SK-N-SH (cell line): ENCODE data around the gene INTS12. TPM values are rescaled to one million over a fixed set of nuclear protein-coding genes. Genes with fewer than 3 reads are reported as not detected.
A peak's percentile ranks its signal among the peaks of the same experiment; 100 is the strongest.

Experiments used
- CTCF ChIA-PET: fragments of 300-600, 350-600 bp; formaldehyde crosslinking; extraction: SDS; loops from one replicate; lab custom pipeline; 2021; lab: Yijun Ruan, JAX
- POLR2A ChIA-PET: fragments of 350-600 bp; sonication (Branson Sonifier 250); formaldehyde crosslinking; extraction: SDS; loops from one replicate; lab custom pipeline; 2020; ENCODE audit warnings: antibody characterized with exemption, inconsistent platforms; lab: Yijun Ruan, JAX
- DNase-seq: peaks from one replicate; pipeline ENCODE4 v3.0.0; 2012
- H2AFZ ChIP-seq: fragments of 200-600 bp; sonication (generic); 2 replicates; pipeline ENCODE4 v1.8.1; 2016; ENCODE audit warnings: antibody characterized with exemption, mild to moderate bottlenecking, low read depth
- H3F3A ChIP-seq: fragments of 200-600 bp; sonication (generic); replicated peaks from 2 replicates; pipeline ENCODE3; 2016; ENCODE audit warnings: antibody characterized with exemption, mild to moderate bottlenecking; ENCODE audit not compliant: insufficient read depth
- H3K27ac ChIP-seq, 2 experiments: fragments of 200-500 bp in 1 of 2; fragments of 200-600 bp in 1 of 2; sonication (Bioruptor generic) in 1 of 2; sonication (generic), shearing (Covaris generic) in 1 of 2; 2 replicates each; pipeline versions ENCODE4 v1.5.1 to v1.6.1; 2014 to 2016; ENCODE audit warnings: low read depth in 2 of 2, inconsistent platforms in 1 of 2, low read length in 1 of 2, mild to moderate bottlenecking in 1 of 2, mixed read lengths in 1 of 2
- H3K27me3 ChIP-seq: fragments of 200-600 bp; sonication (generic), shearing (Covaris generic); 2 replicates; pipeline ENCODE4 v1.6.1; 2016; ENCODE audit warnings: mixed run types; ENCODE audit not compliant: insufficient read depth
- H3K36me3 ChIP-seq, 2 experiments: fragments of 200-500 bp in 1 of 2; fragments of 200-600 bp in 1 of 2; sonication (Bioruptor generic) in 1 of 2; sonication (generic) in 1 of 2; replicated peaks in 1 of 2; 2 replicates each; pipeline versions ENCODE3 to v1.5.1; 2014 to 2016; ENCODE audit warnings: low read length in 1 of 2, mild to moderate bottlenecking in 1 of 2; ENCODE audit not compliant: insufficient read depth in 2 of 2, control insufficient read depth in 1 of 2
- H3K4me1 ChIP-seq, 2 experiments: fragments of 200-500 bp in 1 of 2; fragments of 200-600 bp in 1 of 2; sonication (Bioruptor generic) in 1 of 2; sonication (generic), shearing (Covaris generic) in 1 of 2; 2 replicates each; pipeline versions ENCODE4 v1.5.1 to v1.6.1; 2014 to 2016; ENCODE audit warnings: low read depth in 1 of 2, low read length in 1 of 2, mixed run types in 1 of 2; ENCODE audit not compliant: insufficient read depth in 2 of 2, control insufficient read depth in 1 of 2
- H3K4me2 ChIP-seq: fragments of 200-600 bp; sonication (generic), shearing (Covaris generic); 2 replicates; pipeline ENCODE4 v1.6.1; 2017; ENCODE audit warnings: mixed run types
- H3K4me3 ChIP-seq, 2 experiments: fragments of 200-500 bp in 1 of 2; fragments of 200-600 bp in 1 of 2; sonication (Bioruptor generic) in 1 of 2; sonication (generic), shearing (Covaris generic) in 1 of 2; 2 replicates each; pipeline versions ENCODE4 v1.5.1 to v1.8.1; 2014 to 2016; ENCODE audit warnings: low read depth in 2 of 2, inconsistent platforms in 1 of 2, low read length in 1 of 2, mild to moderate bottlenecking in 1 of 2, mixed read lengths in 1 of 2, moderate library complexity in 1 of 2
- H3K79me2 ChIP-seq: fragments of 200-600 bp; sonication (generic); 2 replicates; pipeline ENCODE4 v1.8.1; 2017; ENCODE audit warnings: mild to moderate bottlenecking; ENCODE audit not compliant: insufficient read depth
- H3K9ac ChIP-seq: fragments of 200-600 bp; sonication (generic); 2 replicates; pipeline ENCODE4 v1.6.1; 2017; ENCODE audit warnings: mixed run types
- H3K9me2 ChIP-seq: fragments of 200-600 bp; sonication (generic); 2 replicates; pipeline ENCODE4 v1.6.1; 2017; ENCODE audit warnings: mixed run types
- H3K9me3 ChIP-seq: fragments of 200-600 bp; sonication (generic); 2 replicates; pipeline ENCODE4 v1.6.1; 2017; ENCODE audit warnings: mixed run types, mild to moderate bottlenecking, moderate library complexity
- H4K20me1 ChIP-seq: fragments of 200-600 bp; sonication (generic); 2 replicates; pipeline ENCODE4 v1.6.1; 2017; ENCODE audit warnings: mild to moderate bottlenecking, mixed run types; ENCODE audit not compliant: insufficient read depth
- ELF1 ChIP-seq: IDR thresholded peaks from 2 replicates; pipeline ENCODE4 v1.4.0; 2012
- EP300 ChIP-seq, 2 experiments: IDR thresholded peaks; 2 replicates each; pipeline versions ENCODE4 v1.4.0 to v1.6.1; 2012; ENCODE audit warnings: borderline replicate concordance in 1 of 2, low read depth in 1 of 2, low read length in 1 of 2
- FOSL2 ChIP-seq: IDR thresholded peaks from 2 replicates; pipeline ENCODE4 v1.4.0; 2012; ENCODE audit warnings: low read depth, mild to moderate bottlenecking, moderate library complexity, borderline replicate concordance
- FOXJ3 ChIP-seq: sonication (generic); formaldehyde crosslinking; IDR thresholded peaks from 2 replicates; pipeline ENCODE4 v1.5.1; 2020; ENCODE audit warnings: mild to moderate bottlenecking, missing genetic modification reagents
- NFIC ChIP-seq: IDR thresholded peaks from 2 replicates; pipeline ENCODE4 v1.4.0; 2012; ENCODE audit warnings: borderline replicate concordance
- RAD21 ChIP-seq: IDR thresholded peaks from 2 replicates; pipeline ENCODE4 v1.6.1; 2012; ENCODE audit warnings: mild to moderate bottlenecking, low read length
- RFX5 ChIP-seq: IDR thresholded peaks from 2 replicates; pipeline ENCODE4 v1.6.1; 2012; ENCODE audit warnings: mild to moderate bottlenecking, improper control_type of control experiment, low read length
- RXRA ChIP-seq: IDR thresholded peaks from 2 replicates; pipeline ENCODE4 v1.4.0; 2012; ENCODE audit warnings: low read depth, mild to moderate bottlenecking, borderline replicate concordance
- SMC3 ChIP-seq: IDR thresholded peaks from 2 replicates; pipeline ENCODE4 v1.6.1; 2012; ENCODE audit warnings: low read depth, low read length, improper control_type of control experiment
- YY1 ChIP-seq: IDR thresholded peaks from 2 replicates; pipeline ENCODE4 v1.4.0; 2012; ENCODE audit warnings: low read depth, mild to moderate bottlenecking
- WGBS: methylation state at CpG from one replicate; pipeline ENCODE4 v1.1.6; 2017; ENCODE audit warnings: low lambda C conversion rate; 5-methylcytosine and 5-hydroxymethylcytosine counted together
- polyA plus RNA-seq, 3 experiments: library from polyadenylated mRNA; depleted of rRNA; stranded (reverse); fragments of >200 nt; gene quantifications; 2 replicates each; pipeline ENCODE4 v1.2.3, GENCODE V29; 2012
- TF ChIP-seq, protein P1 (sequence below): IDR thresholded peaks from 2 replicates; pipeline ENCODE4 v1.6.1; 2012; ENCODE audit warnings: mild to moderate bottlenecking, low read depth, low read length, moderate library complexity
- TF ChIP-seq, protein P2 (sequence below): IDR thresholded peaks from 2 replicates; pipeline ENCODE4 v1.4.0; 2012; ENCODE audit warnings: low read depth, borderline replicate concordance
- TF ChIP-seq, protein P3 (sequence below): fragments of 150-350 bp; IDR thresholded peaks from 2 replicates; pipeline ENCODE4 v1.6.1; 2016; ENCODE audit warnings: mild to moderate bottlenecking, low read depth, low read length
- TF ChIP-seq, protein P4 (sequence below): fragments of 200-600 bp; sonication (generic); IDR thresholded peaks from 2 replicates; pipeline ENCODE4 v1.6.1; 2017; ENCODE audit warnings: antibody characterized with exemption, mild to moderate bottlenecking, moderate library complexity

INTS12 gene
- polyA plus RNA-seq, 1 of the 3 experiments (the other 2 are of a cell fraction), result 25.1 TPM

DNA sequence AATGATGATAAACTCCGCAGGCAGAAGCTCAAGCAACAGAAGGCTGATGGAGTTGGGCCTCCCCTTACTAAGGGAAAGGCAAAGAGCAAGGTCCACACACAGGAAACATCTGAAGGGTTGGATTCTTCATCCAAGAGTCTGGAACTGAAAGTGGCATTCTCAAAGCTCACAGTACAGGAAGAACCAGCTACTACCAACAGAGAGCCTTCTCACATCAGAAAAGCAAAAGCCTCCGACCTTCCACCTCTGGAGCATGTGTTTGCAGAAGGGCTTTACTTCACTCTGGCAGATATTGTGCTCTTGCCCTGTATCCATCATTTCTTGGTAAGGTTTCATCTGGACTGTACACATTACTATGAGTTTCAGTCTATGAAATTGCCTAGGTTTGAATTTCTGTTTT lies 10.7 kb upstream of the INTS12 start:
- peaks cover 19% of the 10 kb centered on the region; the same call in 1 of the 2 replicates for H3K79me2 ChIP-seq
- DNase-seq, result no peak
- H3K9me3 ChIP-seq, result no peaks in the 10 kb centered on the region
- H3K27ac ChIP-seq, result no peak overlapping the region
- H4K20me1 ChIP-seq, result no peaks in the 10 kb centered on the region
- ChIA-PET CTCF (interaction anchor here (0.7 to 3.5 kb wide), 2 partner anchors 52 to 198 kb away, joined by 3 to 18 read pairs; no protein-coding TSS in a partner anchor), POLR2A (no interaction called here)
- no peak overlapping the region for H3K9ac ChIP-seq
- peaks cover 0 to 6% of the 10 kb centered on the region in 2 experiments; a peak in 2 of 4 replicates for H3K4me1 ChIP-seq
- WGBS, result 94% methylated on average over 2 of the region's 2 CpGs
- no peak overlapping the region for H3K4me3 ChIP-seq
- H3K9me2 ChIP-seq, result no peaks in the 10 kb centered on the region
- no peak for TF ChIP-seq RXRA
- H3K4me2 ChIP-seq, result no peak overlapping the region
- no peaks in the 10 kb centered on the region for H3K27me3 ChIP-seq
- H3F3A ChIP-seq, result peaks cover under 1% of the 10 kb centered on the region
- H3K36me3 ChIP-seq, result peaks cover 22 to 26% of the 10 kb centered on the region in 2 experiments
- H2AFZ ChIP-seq, result no peak overlapping the region

DNA sequence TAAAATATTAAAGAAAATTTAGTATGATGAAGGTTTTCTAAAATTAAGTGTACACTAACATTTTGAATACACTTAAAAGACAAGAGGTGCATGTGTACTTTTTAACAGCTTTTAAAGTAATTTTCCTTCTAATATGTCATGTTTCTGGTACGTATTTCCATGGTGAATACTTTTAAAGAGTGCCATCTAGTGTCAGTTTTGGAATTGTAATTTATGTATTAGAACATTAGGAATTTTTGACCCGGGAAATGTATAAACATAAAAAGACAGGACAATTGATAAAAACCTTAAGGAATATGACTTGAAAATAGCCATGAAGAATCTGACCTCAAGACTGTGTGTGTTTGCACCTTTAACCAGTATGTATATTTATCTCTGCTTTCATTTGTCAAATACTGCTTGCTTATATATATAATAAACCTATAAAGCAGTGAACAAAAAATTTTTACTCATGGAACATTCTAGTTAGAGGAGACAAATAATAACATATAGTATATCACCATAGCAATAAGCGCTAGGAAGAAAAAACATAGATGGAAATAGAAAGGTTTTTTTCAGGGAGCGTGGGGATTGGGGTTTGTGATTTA lies 7.3 kb upstream of the INTS12 start:
- Histone ChIP-seq H3K27ac (no peak overlapping the region), H2AFZ (no peak overlapping the region; the same call in 1 of the 2 replicates), H3K4me1 (peaks cover 2 to 16% of the 10 kb centered on the region in 2 experiments; a peak in 3 of 4 replicates), H3K36me3 (peaks cover 5 to 19% of the 10 kb centered on the region in 2 experiments), H3K79me2 (peaks cover 34% of the 10 kb centered on the region), H3F3A (peaks cover 17% of the 10 kb centered on the region), H3K9me3 (no peaks in the 10 kb centered on the region), H4K20me1 (no peaks in the 10 kb centered on the region), H3K4me3 (no peak overlapping the region), H3K9me2 (no peaks in the 10 kb centered on the region), H3K27me3 (no peaks in the 10 kb centered on the region), H3K9ac (no peak overlapping the region), H3K4me2 (no peak overlapping the region)
- DNase-seq, result peak; percentile 17
- POLR2A ChIA-PET, result no interaction called here
- 48% methylated on average over 4 of the region's 4 CpGs for WGBS
- CTCF ChIA-PET, result interaction anchor here (0.6 to 1.8 kb wide), 24 partner anchors 11 to 575 kb away, joined by 3 to 27 read pairs (median 3); partner anchors contain the start of gene PPA2
- no peak for TF ChIP-seq EP300 (IDR thresholded peaks at IDR 0.05; ENCODE audit: borderline replicate concordance in 1 of 2, low read depth in 1 of 2, low read length in 1 of 2)
- no peak for TF ChIP-seq ELF1
- no peak for TF ChIP-seq YY1
- TF ChIP-seq, protein P1, sequence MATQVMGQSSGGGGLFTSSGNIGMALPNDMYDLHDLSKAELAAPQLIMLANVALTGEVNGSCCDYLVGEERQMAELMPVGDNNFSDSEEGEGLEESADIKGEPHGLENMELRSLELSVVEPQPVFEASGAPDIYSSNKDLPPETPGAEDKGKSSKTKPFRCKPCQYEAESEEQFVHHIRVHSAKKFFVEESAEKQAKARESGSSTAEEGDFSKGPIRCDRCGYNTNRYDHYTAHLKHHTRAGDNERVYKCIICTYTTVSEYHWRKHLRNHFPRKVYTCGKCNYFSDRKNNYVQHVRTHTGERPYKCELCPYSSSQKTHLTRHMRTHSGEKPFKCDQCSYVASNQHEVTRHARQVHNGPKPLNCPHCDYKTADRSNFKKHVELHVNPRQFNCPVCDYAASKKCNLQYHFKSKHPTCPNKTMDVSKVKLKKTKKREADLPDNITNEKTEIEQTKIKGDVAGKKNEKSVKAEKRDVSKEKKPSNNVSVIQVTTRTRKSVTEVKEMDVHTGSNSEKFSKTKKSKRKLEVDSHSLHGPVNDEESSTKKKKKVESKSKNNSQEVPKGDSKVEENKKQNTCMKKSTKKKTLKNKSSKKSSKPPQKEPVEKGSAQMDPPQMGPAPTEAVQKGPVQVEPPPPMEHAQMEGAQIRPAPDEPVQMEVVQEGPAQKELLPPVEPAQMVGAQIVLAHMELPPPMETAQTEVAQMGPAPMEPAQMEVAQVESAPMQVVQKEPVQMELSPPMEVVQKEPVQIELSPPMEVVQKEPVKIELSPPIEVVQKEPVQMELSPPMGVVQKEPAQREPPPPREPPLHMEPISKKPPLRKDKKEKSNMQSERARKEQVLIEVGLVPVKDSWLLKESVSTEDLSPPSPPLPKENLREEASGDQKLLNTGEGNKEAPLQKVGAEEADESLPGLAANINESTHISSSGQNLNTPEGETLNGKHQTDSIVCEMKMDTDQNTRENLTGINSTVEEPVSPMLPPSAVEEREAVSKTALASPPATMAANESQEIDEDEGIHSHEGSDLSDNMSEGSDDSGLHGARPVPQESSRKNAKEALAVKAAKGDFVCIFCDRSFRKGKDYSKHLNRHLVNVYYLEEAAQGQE, result no peak
- TF ChIP-seq FOXJ3 (CRISPR knock-in tag), result no peak
- TF ChIP-seq, protein P2, sequence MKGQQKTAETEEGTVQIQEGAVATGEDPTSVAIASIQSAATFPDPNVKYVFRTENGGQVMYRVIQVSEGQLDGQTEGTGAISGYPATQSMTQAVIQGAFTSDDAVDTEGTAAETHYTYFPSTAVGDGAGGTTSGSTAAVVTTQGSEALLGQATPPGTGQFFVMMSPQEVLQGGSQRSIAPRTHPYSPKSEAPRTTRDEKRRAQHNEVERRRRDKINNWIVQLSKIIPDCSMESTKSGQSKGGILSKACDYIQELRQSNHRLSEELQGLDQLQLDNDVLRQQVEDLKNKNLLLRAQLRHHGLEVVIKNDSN, result no peak
- TF ChIP-seq FOSL2, result no peak
- TF ChIP-seq NFIC, result no peak
- TF ChIP-seq RAD21, result peak; percentile 61
- 0 out of 2 replicates have a peak, but pooled peaks have one; percentile 23 for TF ChIP-seq SMC3
- TF ChIP-seq, protein P3, sequence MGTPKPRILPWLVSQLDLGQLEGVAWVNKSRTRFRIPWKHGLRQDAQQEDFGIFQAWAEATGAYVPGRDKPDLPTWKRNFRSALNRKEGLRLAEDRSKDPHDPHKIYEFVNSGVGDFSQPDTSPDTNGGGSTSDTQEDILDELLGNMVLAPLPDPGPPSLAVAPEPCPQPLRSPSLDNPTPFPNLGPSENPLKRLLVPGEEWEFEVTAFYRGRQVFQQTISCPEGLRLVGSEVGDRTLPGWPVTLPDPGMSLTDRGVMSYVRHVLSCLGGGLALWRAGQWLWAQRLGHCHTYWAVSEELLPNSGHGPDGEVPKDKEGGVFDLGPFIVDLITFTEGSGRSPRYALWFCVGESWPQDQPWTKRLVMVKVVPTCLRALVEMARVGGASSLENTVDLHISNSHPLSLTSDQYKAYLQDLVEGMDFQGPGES, result no peak
- TF ChIP-seq, protein P4, sequence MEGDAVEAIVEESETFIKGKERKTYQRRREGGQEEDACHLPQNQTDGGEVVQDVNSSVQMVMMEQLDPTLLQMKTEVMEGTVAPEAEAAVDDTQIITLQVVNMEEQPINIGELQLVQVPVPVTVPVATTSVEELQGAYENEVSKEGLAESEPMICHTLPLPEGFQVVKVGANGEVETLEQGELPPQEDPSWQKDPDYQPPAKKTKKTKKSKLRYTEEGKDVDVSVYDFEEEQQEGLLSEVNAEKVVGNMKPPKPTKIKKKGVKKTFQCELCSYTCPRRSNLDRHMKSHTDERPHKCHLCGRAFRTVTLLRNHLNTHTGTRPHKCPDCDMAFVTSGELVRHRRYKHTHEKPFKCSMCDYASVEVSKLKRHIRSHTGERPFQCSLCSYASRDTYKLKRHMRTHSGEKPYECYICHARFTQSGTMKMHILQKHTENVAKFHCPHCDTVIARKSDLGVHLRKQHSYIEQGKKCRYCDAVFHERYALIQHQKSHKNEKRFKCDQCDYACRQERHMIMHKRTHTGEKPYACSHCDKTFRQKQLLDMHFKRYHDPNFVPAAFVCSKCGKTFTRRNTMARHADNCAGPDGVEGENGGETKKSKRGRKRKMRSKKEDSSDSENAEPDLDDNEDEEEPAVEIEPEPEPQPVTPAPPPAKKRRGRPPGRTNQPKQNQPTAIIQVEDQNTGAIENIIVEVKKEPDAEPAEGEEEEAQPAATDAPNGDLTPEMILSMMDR, result peak; percentile 74
- TF ChIP-seq RFX5, result no peak
- TF ChIP-seq RXRA, result no peak
